ENCODE data around the gene PZP. TPM values are rescaled to one million over a fixed set of nuclear protein-coding genes. Genes with fewer than 3 reads are reported as not detected.
A peak's percentile ranks its signal among the peaks of the same experiment; 100 is the strongest.

The PZP gene
- total RNA-seq, 1 donor from 2014 or later, result 0.07 TPM

DNA sequence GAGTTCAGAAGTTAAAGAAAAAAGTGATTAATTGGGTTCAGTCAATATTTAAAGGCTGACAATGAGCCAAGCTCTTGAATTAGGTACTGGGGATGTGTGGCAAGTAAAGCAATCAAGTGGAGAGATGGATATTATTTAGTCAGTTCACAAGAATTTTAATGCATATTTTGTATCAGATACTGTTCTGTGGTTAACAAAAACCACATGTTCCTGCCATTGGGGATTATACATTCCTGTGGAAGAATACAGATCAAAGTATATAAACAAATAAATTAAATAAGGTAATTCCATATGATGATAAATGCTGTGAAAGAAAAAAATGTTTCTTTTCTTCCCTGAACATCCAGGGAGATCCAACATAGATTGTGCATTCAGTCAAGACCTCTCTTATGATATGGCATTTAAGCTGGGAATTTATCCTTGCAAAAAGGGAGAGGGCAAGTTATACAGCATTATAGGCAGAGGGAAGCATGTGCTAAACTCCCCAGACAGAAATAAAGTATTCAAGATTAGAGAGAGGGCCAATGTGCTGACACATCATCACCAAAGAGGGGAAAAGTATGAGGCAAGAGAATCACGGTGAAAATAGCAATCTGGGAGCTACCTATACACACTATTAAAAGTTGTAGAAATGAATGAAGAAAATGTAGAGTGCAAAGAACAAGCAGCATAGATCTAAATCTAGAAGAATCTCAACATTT is 74.8 kb downstream of the PZP start:
- TF ChIP-seq, protein P1, sequence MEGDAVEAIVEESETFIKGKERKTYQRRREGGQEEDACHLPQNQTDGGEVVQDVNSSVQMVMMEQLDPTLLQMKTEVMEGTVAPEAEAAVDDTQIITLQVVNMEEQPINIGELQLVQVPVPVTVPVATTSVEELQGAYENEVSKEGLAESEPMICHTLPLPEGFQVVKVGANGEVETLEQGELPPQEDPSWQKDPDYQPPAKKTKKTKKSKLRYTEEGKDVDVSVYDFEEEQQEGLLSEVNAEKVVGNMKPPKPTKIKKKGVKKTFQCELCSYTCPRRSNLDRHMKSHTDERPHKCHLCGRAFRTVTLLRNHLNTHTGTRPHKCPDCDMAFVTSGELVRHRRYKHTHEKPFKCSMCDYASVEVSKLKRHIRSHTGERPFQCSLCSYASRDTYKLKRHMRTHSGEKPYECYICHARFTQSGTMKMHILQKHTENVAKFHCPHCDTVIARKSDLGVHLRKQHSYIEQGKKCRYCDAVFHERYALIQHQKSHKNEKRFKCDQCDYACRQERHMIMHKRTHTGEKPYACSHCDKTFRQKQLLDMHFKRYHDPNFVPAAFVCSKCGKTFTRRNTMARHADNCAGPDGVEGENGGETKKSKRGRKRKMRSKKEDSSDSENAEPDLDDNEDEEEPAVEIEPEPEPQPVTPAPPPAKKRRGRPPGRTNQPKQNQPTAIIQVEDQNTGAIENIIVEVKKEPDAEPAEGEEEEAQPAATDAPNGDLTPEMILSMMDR (conservative IDR thresholded peaks at IDR 0.05), result no peak
- Mint-ChIP-seq H3K36me3 (peaks cover 7% of the 10 kb centered on the region), H3K27ac (no peak overlapping the region), H3K4me3 (no peak overlapping the region), H3K27me3 (no peaks in the 10 kb centered on the region), H3K4me1 (ENCODE audit: unreplicated experiment) (peaks cover 8% of the 10 kb centered on the region), H3K9me3 (no peaks in the 10 kb centered on the region)
- no peak for DNase-seq (ENCODE audit: extremely low spot score, unreplicated experiment)

DNA sequence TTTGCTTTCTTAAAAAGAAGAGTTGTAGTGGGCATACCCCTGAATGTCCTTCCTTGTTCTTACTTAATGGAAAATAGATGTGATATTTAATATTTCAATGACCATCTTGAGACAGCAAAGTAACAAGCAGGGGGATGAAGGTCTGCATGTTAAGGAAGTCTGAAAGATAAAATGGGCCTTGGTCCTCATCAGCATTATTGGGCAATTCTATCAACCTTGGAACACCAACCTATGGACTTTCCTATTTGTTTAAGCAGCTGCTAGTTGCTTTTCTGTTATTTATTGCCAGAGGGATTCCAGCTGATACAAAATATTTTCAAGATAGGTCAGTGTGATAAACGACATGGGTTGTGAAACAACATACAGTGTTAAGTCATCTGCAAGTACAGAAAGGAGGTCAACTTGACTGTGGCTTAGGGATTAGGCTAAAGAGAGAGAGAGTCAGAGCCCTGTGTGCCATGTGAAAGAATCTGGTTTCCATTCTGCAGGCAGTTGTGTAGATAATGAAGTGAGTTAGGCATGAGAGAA is 76.1 kb downstream of the PZP start:
- peaks cover 8% of the 10 kb centered on the region for H3K4me1 Mint-ChIP-seq (ENCODE audit: unreplicated experiment)
- H3K27me3 Mint-ChIP-seq, result no peaks in the 10 kb centered on the region
- TF ChIP-seq, protein P1 (conservative IDR thresholded peaks at IDR 0.05), result no peak
- no peak for DNase-seq (ENCODE audit: extremely low spot score, unreplicated experiment)
- H3K36me3 Mint-ChIP-seq, result peaks cover 7% of the 10 kb centered on the region
- H3K27ac Mint-ChIP-seq, result peak overlapping the region; percentile 2
- peak overlapping the region; percentile 3 for H3K4me3 Mint-ChIP-seq
- no peaks in the 10 kb centered on the region for H3K9me3 Mint-ChIP-seq

DNA sequence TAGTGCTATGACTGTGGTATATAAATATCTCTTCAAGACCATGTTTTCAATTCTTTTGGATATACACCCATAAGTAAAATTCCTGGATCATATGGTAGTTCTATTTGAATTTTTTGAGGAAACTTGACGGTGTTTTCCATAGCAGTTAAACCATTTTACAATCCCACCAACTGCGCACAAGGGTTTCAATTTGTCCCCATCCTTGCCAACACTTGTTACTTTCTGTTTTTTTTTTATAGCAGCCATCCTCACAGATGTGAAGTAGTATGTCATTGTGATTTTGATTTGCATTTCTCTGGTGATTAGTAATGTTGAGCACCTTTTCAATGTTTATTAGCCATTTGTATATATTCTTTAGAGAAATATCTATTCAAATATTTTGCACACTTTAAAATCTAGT is 78.0 kb downstream of the PZP start:
- Mint-ChIP-seq H3K4me1 (ENCODE audit: unreplicated experiment) (peaks cover 8% of the 10 kb centered on the region), H3K9me3 (no peaks in the 10 kb centered on the region), H3K27me3 (no peaks in the 10 kb centered on the region), H3K4me3 (no peak overlapping the region), H3K36me3 (peaks cover 7% of the 10 kb centered on the region), H3K27ac (no peak overlapping the region)
- DNase-seq (ENCODE audit: extremely low spot score, unreplicated experiment), result no peak
- TF ChIP-seq, protein P1 (conservative IDR thresholded peaks at IDR 0.05), result no peak

DNA sequence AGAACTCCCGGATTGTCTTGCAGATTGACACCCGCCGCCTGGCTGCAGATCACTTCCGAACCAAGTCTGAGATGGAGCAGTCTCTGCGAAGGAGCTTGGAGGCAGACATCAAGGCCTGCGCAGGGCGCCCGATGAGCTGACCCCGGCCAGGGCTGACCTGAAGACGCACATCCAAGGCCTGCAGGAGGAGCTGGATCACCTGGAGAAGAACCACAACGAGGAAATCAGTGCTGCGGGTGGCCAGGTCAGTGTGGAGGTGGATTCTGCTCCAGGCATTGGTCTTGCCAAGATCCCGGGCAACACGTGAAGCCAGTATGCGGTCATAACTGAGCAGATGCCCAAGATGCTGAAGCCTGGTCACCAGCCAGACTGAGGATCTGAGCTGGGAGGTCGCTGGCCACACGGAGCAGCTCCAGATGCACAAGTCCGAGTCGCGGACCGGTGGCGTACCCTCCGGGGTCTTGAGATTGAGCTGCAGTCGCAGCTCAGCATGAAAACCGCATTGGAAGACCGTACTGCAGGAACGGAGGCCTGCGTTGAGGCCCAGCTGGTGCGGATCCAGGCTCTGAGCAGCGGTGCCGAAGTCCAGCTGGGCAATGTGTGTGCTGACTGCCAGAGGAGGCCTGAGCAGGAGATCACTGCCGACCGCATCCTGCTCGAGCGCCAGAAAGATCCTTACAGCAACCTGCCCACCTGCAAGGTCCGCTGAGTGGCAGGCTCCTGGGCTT is 80.1 kb downstream of the PZP start:
- TF ChIP-seq, protein P1 (conservative IDR thresholded peaks at IDR 0.05), result no peak
- Mint-ChIP-seq H3K36me3 (peaks cover 7% of the 10 kb centered on the region), H3K27ac (no peak overlapping the region), H3K4me3 (no peak overlapping the region), H3K9me3 (no peaks in the 10 kb centered on the region), H3K4me1 (ENCODE audit: unreplicated experiment) (peaks cover 2% of the 10 kb centered on the region), H3K27me3 (no peaks in the 10 kb centered on the region)
- DNase-seq (ENCODE audit: extremely low spot score, unreplicated experiment), result no peak

DNA sequence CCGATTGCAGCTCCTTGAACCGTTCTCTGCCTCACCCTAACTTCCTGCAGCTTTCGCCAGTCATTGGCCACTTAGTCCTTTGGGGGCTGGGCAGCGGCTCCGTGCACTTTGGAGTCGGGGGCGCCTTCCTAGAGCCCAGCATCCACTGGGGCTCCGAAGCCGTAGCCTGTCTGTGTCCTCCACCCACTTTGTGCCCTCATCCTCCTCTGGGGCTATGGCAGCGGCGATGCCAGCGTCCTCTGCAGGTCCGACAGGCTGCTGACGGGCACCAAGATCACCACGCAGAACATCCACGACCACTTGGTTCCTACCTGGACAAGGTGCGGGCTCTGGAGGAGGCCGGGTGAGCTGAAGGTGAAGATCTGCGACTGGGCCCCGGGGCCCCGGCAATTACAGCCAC is 80.7 kb downstream of the PZP start:
- Mint-ChIP-seq H3K4me1 (ENCODE audit: unreplicated experiment) (no peaks in the 10 kb centered on the region), H3K9me3 (no peaks in the 10 kb centered on the region), H3K27ac (no peak overlapping the region), H3K36me3 (peaks cover 7% of the 10 kb centered on the region), H3K27me3 (no peaks in the 10 kb centered on the region), H3K4me3 (no peak overlapping the region)
- DNase-seq (ENCODE audit: extremely low spot score, unreplicated experiment), result no peak
- TF ChIP-seq, protein P1 (conservative IDR thresholded peaks at IDR 0.05), result no peak

All from type B pancreatic cell (in vitro differentiated cells).